ENCODE data around the gene OSBPL1A. TPM values are rescaled to one million over a fixed set of nuclear protein-coding genes. Genes with fewer than 3 reads are reported as not detected.

The OSBPL1A gene
- total and polyA plus RNA-seq, 10 of the 15 experiments (the other 5 are each of a cell fraction or from before 2014, with no cell fraction given) = 0.02 to 0.83 (median 0.11) TPM; not detected in 6

DNA sequence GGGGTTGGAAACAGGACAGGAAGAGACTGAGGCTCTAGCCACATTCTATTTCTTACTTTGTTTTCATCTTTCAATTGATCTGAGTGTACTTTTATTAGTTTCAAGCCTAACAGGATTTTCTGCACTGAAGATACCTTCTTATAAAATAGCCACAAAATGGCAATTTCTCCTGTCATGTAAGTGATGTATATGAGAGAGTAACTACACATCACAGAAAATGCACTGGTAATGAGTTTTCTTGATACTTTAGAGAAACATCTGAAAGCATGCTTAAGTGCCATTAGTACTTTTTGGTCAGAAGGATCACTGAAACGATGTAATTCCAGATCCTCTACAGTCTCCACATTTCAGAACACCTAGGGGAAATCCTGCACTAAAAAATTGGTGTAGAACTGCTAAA is 153.9 kb downstream of the OSBPL1A start (continued):
- TF ChIP-seq BMI1 (IDR thresholded peaks at IDR 0.05; ENCODE audit: borderline replicate concordance) (no peak), RBBP5 (conservative IDR thresholded peaks at IDR 0.05) (no peak)

DNA sequence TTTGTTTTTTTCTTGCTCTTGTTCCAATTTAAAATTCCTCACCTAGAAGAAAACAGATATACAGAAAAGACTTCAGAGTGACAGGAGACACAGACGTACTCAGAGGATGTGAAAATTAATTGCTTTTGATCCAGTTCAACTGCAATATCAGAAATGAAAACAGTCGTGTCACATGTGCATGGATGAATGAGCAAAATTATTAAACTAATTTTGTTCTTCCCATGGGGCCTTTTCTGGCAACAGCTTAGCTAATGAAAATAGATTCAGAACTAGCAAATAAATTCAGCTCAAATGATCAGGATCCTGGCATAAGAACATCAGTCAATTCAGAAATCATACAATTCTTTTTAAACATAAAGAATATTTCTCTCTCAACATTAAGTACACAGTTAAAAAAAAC is 158.3 kb downstream of the OSBPL1A start:
- no peaks in the 10 kb centered on the region for H3K27me3 ChIP-seq (replicated peaks in 1 of 2; ENCODE audit: control insufficient read depth in 2 of 2, insufficient read depth in 2 of 2, low read length in 1 of 2)
- intact Hi-C loops (cut with micrococcal nuclease; ENCODE audit: unreplicated experiment) (no loop called here), in situ Hi-C loops (cut with MboI) (no loop called here)
- no TSS peak for BruUV-seq (replicated peaks)
- ChIA-PET CTCF (no interaction called here), POLR2A (no interaction called here), SMC1A (ENCODE audit: uncharacterized antibody, unreplicated experiment) (interaction anchor here (0.6 kb wide), 1 partner anchor 109 kb away, joined by 3 read pairs; no protein-coding TSS in a partner anchor), RAD21 (ENCODE audit: unreplicated experiment) (no interaction called here)
- no peak overlapping the region for H3K4me2 ChIP-seq (ENCODE audit: control insufficient read depth, insufficient read depth)
- no peaks in the 10 kb centered on the region for H3K9me3 ChIP-seq (replicated peaks; ENCODE audit: control insufficient read depth, insufficient read depth, low read length)
- no peaks in the 10 kb centered on the region for H4K20me1 ChIP-seq (ENCODE audit: control insufficient read depth, insufficient read depth)
- no peaks in the 10 kb centered on the region for H3K79me2 ChIP-seq (ENCODE audit: control insufficient read depth, insufficient read depth, low read length)
- 21% methylated on average over 2 of the region's 2 CpGs for WGBS (ENCODE audit: insufficient coverage, insufficient replicate concordance, low lambda C conversion rate, missing lambda C conversion rate)
- no peaks in the 10 kb centered on the region for H3K4me1 ChIP-seq (ENCODE audit: control insufficient read depth, insufficient read depth, low read length)
- H3K9ac ChIP-seq (ENCODE audit: control insufficient read depth, insufficient read depth, low read length) = no peak overlapping the region
- FAIRE-seq (no peak), ATAC-seq (no peak), DNase-seq (ENCODE audit: low read depth, low spot score) (no peak)
- no peak overlapping the region for H2AFZ ChIP-seq (ENCODE audit: control insufficient read depth, low read depth, low read length)
- no peak overlapping the region for H3K27ac ChIP-seq (ENCODE audit: control insufficient read depth, insufficient read depth)
- no peaks in the 10 kb centered on the region for H3K36me3 ChIP-seq (ENCODE audit: control insufficient read depth in 2 of 2, insufficient read depth in 2 of 2, low read length in 1 of 2)
- no peak overlapping the region for H3K4me3 ChIP-seq
- TF ChIP-seq, protein P1, sequence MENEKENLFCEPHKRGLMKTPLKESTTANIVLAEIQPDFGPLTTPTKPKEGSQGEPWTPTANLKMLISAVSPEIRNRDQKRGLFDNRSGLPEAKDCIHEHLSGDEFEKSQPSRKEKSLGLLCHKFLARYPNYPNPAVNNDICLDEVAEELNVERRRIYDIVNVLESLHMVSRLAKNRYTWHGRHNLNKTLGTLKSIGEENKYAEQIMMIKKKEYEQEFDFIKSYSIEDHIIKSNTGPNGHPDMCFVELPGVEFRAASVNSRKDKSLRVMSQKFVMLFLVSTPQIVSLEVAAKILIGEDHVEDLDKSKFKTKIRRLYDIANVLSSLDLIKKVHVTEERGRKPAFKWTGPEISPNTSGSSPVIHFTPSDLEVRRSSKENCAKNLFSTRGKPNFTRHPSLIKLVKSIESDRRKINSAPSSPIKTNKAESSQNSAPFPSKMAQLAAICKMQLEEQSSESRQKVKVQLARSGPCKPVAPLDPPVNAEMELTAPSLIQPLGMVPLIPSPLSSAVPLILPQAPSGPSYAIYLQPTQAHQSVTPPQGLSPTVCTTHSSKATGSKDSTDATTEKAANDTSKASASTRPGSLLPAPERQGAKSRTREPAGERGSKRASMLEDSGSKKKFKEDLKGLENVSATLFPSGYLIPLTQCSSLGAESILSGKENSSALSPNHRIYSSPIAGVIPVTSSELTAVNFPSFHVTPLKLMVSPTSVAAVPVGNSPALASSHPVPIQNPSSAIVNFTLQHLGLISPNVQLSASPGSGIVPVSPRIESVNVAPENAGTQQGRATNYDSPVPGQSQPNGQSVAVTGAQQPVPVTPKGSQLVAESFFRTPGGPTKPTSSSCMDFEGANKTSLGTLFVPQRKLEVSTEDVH (IDR thresholded peaks at IDR 0.05; ENCODE audit: low read depth, partially characterized antibody) = no peak
- TF ChIP-seq, protein P2, sequence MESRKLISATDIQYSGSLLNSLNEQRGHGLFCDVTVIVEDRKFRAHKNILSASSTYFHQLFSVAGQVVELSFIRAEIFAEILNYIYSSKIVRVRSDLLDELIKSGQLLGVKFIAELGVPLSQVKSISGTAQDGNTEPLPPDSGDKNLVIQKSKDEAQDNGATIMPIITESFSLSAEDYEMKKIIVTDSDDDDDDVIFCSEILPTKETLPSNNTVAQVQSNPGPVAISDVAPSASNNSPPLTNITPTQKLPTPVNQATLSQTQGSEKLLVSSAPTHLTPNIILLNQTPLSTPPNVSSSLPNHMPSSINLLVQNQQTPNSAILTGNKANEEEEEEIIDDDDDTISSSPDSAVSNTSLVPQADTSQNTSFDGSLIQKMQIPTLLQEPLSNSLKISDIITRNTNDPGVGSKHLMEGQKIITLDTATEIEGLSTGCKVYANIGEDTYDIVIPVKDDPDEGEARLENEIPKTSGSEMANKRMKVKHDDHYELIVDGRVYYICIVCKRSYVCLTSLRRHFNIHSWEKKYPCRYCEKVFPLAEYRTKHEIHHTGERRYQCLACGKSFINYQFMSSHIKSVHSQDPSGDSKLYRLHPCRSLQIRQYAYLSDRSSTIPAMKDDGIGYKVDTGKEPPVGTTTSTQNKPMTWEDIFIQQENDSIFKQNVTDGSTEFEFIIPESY (IDR thresholded peaks at IDR 0.05) = no peak
- TF ChIP-seq, protein P3, sequence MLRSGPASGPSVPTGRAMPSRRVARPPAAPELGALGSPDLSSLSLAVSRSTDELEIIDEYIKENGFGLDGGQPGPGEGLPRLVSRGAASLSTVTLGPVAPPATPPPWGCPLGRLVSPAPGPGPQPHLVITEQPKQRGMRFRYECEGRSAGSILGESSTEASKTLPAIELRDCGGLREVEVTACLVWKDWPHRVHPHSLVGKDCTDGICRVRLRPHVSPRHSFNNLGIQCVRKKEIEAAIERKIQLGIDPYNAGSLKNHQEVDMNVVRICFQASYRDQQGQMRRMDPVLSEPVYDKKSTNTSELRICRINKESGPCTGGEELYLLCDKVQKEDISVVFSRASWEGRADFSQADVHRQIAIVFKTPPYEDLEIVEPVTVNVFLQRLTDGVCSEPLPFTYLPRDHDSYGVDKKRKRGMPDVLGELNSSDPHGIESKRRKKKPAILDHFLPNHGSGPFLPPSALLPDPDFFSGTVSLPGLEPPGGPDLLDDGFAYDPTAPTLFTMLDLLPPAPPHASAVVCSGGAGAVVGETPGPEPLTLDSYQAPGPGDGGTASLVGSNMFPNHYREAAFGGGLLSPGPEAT (IDR thresholded peaks at IDR 0.05; ENCODE audit: low read depth) = no peak
- TF ChIP-seq IKZF2 (IDR thresholded peaks at IDR 0.05) = no peak
- TF ChIP-seq EED (IDR thresholded peaks at IDR 0.05; ENCODE audit: low read depth) = no peak
- TF ChIP-seq, protein P4, sequence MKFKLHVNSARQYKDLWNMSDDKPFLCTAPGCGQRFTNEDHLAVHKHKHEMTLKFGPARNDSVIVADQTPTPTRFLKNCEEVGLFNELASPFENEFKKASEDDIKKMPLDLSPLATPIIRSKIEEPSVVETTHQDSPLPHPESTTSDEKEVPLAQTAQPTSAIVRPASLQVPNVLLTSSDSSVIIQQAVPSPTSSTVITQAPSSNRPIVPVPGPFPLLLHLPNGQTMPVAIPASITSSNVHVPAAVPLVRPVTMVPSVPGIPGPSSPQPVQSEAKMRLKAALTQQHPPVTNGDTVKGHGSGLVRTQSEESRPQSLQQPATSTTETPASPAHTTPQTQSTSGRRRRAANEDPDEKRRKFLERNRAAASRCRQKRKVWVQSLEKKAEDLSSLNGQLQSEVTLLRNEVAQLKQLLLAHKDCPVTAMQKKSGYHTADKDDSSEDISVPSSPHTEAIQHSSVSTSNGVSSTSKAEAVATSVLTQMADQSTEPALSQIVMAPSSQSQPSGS (IDR thresholded peaks at IDR 0.05; ENCODE audit: low read length) = no peak
- TF ChIP-seq ZNF207 (IDR thresholded peaks at IDR 0.05; ENCODE audit: borderline replicate concordance) = no peak
- no peak for TF ChIP-seq POU2F2 (IDR thresholded peaks at IDR 0.05; ENCODE audit: borderline replicate concordance, low read depth, low read length)
- no peak for TF ChIP-seq RBBP5 (conservative IDR thresholded peaks at IDR 0.05)
- no peak for TF ChIP-seq RAD21 (IDR thresholded peaks at IDR 0.05; ENCODE audit: insufficient read depth, low read depth, low read length)
- TF ChIP-seq, protein P5, sequence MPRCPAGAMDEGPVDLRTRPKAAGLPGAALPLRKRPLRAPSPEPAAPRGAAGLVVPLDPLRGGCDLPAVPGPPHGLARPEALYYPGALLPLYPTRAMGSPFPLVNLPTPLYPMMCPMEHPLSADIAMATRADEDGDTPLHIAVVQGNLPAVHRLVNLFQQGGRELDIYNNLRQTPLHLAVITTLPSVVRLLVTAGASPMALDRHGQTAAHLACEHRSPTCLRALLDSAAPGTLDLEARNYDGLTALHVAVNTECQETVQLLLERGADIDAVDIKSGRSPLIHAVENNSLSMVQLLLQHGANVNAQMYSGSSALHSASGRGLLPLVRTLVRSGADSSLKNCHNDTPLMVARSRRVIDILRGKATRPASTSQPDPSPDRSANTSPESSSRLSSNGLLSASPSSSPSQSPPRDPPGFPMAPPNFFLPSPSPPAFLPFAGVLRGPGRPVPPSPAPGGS (IDR thresholded peaks at IDR 0.05; ENCODE audit: borderline replicate concordance, insufficient read depth, low read depth, low read length, poor library complexity, severe bottlenecking) = no peak
- TF ChIP-seq BACH1 (IDR thresholded peaks at IDR 0.05; ENCODE audit: borderline replicate concordance) = no peak
- TF ChIP-seq HDGF (IDR thresholded peaks at IDR 0.05) = no peak
